ENCODE measurements around the gene SCFD2.
"Not testable (repeated sequence)": the region's sequence is repeated elsewhere in the genome, so short reads cannot be mapped to it uniquely, and the experiment has no call there.

Gene SCFD2

DNA sequence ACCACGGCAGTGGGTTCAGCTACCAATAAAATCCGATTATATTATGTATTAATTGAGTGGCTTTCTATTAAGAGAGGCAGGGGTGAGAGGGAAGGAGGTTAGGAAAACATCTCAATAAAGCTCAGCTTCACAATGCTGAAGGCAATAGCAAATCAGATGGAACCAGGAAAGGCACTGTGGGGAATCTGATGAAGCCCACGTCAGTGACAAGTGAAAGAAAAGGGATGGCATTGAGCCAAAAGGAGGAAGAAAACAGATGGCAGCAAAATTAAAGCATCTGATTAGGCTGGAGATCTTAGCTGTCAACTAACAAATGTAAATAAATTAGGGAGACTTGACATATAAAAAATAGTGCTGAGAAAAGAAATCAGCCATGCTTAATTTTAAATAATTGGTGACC is 322.8 kb downstream of the SCFD2 start:
- no peak for DNase-seq

DNA sequence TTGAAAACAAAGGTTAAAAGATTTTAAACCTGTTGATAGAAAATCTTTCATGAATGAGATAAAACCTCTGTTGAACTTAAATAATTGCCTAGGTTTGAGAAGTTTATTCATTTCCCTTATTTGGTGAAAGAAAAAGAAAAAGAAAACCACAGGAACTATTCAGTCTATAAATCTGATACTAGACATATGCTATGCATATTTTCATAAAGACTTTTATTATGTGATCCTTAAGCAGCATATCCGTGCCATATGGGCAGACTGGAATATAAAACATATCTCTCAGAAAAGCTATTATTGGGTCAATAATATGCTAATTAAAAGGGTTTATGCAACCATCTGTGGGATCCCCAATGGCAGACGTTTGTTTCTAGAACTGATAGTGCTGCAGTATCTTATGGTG is 325.0 kb downstream of the SCFD2 start:
- DNase-seq, result no peak

GRCh38 chr4:53040459-53040815 is 325.4 kb downstream of the SCFD2 start:
- DNase-seq, result no peak

GRCh38 chr4:53039741-53040458 is 326.0 kb downstream of the SCFD2 start:
- no peak for DNase-seq

GRCh38 chr4:53037892-53038291 is 328.0 kb downstream of the SCFD2 start:
- DNase-seq, result no peak

DNA sequence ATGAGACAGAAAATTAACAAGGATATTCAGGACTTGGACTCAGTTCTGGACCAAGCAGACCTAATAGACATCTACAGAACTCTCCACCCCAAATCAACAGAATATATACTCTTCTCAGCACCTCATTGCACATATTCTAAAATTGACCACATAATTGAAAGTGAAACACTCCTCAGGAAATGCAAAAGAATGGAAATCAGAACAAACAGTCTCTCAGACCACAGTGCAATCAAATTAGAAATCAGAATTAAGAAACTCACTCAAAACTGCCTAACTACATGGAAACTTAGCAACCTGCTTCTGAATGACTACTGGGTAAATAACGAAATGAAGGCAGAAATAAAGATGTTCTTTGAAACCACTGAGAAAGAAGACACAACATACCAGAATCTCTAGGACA is 333.0 kb downstream of the SCFD2 start:
- not testable (repeated sequence) for DNase-seq

GRCh38 chr4:53026233-53026632 is 339.6 kb downstream of the SCFD2 start:
- no peak for DNase-seq

DNA sequence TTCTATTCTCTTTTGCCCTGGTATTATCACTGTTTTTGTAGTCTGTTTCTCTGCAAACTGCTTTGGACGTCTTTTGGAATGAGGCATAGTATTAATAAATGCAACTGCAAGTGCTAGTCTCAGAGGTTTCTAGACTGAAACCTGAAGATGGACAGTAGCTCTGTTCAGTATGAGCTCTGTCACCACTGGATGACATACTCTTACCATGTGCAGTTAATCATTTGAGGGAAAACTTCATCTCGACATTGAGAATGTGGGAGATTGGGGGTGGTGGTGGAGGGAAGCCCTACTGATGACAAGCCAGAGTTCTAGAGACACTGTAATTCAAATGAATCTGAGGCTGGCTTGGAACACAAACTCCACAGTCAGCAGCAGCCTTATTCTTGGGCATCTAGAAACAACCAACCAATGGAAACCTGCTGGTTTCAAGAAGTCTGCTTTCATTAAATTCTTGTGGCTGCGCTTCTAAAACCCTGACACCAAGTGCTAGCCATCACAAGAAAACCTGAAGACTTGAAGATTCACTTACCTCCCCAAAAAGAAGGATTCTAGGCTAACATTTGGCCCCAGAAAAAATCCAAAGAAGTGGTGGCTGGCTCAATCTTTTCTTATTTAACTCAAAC is 342.1 kb downstream of the SCFD2 start:
- DNase-seq, result no peak

GRCh38 chr4:53022513-53023100 is 343.3 kb downstream of the SCFD2 start:
- DNase-seq, result no peak

- DNase-seq, result no peak
These were observed 343.9 kb downstream of the SCFD2 start for GRCh38 chr4:53021754-53022512.

- DNase-seq, result no peak
These were observed 346.1 kb downstream of the SCFD2 start for GRCh38 chr4:53019485-53020382.

DNA sequence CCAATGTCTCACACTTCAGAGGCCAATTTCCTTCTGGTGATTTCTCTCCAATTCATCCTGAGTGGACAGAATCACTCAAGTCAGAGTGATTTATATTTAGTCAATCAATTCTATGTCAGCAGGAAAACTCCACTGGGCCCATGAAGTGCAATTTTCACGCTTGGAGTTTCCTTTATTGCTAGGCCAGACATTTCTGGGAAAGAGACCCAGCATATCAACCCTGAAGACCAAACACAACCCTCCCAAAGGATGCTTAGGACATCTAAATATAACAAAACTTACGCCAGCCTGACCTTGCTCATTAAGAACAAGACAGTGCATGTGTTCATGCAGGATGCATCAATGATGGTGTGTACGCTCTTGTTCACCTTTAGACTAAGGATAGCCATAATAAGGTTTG is 347.4 kb downstream of the SCFD2 start:
- DNase-seq, result no peak

DNA sequence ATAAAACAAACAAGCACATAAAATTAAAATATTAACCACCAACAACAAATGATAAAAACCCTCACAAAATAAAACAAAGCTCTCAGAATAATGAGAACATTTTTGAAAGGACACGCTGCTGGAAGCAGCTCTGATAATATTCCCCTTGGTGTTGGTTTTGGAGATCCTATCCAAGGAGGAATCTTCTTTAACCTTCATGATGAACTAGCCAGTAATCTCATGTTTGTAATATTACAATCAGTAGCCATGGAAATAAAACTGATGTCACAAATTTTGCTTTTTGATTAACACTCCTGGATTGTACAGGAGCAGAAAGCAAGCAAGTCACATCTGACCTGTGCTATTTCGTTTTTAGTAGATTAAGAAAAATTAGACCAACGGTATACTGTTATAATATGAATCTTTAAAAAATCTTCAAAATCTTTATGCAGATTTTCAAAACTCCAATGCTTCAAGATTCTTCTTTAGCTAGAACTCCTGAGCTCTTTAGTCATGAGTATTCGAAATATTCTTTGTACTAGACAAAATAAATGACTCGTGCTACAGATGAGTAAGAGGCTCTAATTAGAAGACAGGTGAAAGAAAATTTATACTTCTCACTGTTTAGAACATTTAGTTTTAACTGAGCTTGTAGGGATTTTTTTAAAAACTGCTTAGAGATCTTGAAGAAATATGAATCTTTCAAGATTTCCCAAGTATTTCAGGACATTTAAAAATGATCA is 349.6 kb downstream of the SCFD2 start:
- no peak for DNase-seq

DNA sequence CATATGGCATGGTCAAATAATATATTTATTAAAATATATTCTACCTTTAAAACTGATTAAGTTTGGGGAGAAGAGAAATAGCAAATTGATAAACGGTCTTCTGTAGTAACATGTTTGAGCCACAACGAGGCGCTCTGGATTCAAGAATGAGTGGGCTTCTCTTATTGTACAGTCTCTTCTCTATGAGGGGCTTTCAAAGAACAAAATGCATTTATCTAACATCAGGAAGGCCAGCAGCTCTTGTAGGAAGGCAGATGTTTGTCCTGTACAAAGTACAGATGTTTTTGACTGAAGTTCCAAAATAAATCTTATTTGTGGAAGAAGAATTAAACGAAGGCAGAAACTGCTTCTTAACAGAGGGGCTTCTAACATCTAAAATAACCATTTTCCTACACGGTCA is 350.2 kb downstream of the SCFD2 start:
- peak; percentile 73 for DNase-seq

DNA sequence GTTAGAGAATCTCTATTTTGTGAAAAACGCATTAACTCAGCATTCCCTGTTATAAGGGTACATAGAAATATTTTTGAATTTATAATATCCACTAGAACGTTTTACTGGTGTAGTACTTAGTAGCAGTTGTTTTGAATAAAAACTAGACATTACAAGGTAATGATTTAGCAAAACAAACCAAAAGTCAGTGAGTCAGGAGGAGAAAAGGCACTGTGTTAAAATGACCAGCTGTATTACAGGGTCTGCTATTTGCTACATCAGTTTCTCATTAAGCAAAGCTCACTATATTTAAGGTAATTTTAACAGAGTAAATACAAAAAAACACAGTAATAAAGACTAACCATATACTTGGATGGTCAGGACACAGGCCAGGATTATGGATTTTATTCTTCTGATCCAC is 351.0 kb downstream of the SCFD2 start:
- no peak for DNase-seq

DNA sequence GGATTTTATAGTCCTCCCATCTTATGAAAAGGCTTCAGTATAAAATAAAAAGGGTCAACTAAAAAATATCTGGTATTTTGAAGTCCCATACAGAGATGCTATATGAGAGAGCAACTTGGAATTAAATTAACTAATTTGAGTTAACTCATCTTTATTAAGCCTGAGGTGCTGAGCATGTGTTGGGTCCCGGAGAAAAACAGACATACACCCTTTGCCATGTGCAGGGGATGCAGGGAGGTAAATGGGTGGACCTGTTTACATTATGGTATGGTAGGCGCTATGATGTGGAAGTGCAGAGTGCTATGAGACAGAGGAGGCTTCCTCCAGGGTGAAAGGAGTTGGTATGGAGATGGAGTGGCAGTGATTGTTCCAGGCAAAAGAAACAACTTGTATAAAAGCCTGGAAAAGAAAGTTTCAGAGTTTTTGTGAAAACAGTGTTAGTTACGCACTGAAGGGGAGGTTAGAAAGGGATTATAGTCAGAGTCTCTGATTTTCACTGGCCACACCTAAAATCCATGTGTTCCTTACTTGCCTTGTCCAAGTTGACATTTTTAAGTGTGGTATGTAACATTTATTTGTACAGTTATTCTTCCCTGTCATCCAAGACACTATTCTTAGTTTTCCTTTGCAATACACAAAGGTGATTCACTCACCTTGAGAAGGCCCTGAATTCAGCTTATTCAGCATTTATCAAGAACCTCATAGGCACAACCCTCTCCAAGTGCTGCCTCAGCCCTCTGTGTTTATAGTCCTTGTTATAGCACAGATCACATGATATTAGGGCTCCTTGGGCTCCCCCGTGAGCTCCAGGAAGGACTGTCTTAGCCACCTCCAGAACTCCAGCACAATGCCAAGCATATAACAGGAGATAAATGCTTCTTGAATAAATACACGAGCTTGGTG is 351.7 kb downstream of the SCFD2 start:
- DNase-seq, result no peak

DNA sequence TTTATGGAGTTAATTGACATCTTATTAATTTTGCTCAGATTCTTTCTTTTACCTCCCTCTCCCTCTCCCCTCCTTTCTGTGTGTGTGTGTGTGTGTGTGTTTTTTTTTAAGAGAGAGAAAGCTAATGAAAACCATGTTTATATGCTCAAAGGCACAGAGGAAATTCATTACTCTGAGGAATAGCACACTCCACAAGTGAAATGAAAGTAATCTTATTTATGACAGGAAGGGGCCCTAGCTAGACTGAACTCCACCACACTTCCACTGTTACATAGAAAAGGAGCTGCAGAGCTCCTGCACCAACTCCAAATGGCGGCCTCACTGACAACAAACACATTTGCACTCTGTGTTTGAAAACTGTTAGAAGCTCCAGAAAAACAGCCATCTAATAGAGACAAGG is 353.1 kb downstream of the SCFD2 start:
- no peak for DNase-seq

DNA sequence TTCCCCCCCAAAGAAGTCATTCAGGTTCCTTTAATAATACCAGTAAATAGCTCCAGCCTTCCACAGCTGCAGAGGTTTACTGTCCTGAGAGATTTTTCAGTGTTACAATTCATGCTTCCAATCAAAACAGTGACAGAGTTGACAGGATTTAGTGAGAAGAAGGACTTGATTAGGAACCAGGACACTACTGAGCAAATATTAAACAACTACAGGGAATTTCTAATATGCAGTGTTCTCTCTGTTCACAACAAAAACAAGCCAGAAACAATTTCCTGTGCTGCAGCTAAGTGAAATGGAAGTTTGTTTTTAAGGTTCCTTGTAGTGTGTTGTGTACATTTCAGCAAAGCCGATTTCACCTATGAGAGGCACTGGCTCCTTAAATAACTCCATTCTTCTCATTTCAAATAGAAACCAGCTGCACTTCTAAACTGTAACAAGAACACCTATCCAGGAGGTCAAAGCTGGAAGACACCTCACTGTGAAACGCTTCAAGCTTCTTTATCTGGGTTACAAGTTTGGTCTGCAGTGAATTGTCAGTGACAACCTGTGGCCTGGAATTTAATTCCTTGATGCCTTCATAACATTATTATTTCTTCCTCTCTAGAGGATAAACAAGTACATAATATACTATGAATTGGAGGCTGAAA is 354.5 kb downstream of the SCFD2 start:
- no peak for DNase-seq

- peak; percentile 58 for DNase-seq
These were observed 355.5 kb downstream of the SCFD2 start for GRCh38 chr4:53010318-53010717.

DNA sequence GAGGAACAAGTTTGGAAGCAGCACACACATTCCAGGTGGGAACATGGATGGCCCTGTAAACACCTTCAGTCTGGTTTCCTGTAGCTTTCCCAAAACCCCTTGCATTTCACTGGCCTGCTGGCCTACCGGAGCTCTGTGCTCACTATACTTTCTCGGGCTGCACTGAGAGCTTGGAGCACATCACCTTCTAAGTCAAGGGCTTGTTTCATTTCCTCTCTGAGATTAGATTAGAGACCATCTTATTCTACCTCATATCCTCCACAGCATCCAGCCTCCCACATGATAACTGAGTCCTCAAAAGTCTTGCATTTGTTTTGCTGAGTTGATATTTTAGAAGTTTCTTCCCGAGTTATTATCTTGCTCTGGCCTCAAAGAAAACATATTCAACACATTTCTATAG is 356.0 kb downstream of the SCFD2 start:
- no peak for DNase-seq

Measured in femur (tissue), 1 donor.